Adrenal gland (tissue), 12 donors: ENCODE measurements around the gene NAA11. TPM values are rescaled to one million over a fixed set of nuclear protein-coding genes. Genes with fewer than 3 reads are reported as not detected.
"Not testable (repeated sequence)": the region's sequence is repeated elsewhere in the genome, so short reads cannot be mapped to it uniquely, and the experiment has no call there.

Experiments
- DNase-seq, 7 donors: peaks; one replicate each; pipeline ENCODE4 v3.0.0-alpha.2; 2019 to 2020
- H3K27ac ChIP-seq, 5 donors: fragments of 200-600 bp; sonication (generic) in 4 of 5; 1 replicate in 3 of 5; 2 replicates in 2 of 5; pipeline versions ENCODE4 v1.5.1 to v1.8.0; 2016 to 2020; ENCODE audit warnings: mild to moderate bottlenecking in 1 of 5
- H3K27me3 ChIP-seq: fragments of 200-600 bp; 2 replicates; pipeline ENCODE4 v1.8.0; 2021
- H3K36me3 ChIP-seq, 2 donors: fragments of 200-600 bp; replicated peaks in 1 of 2; 1 replicate in 1 of 2; 2 replicates in 1 of 2; pipeline versions ENCODE4 v1.5.1 to v1.8.0; 2018 to 2022
- H3K4me1 ChIP-seq, 2 donors: fragments of 200-600 bp; replicated peaks in 1 of 2; 1 replicate in 1 of 2; 2 replicates in 1 of 2; pipeline versions ENCODE4 v1.5.1 to v1.8.0; 2018 to 2021
- H3K4me3 ChIP-seq, 4 donors: fragments of 200-600 bp; sonication (generic) in 3 of 4; one replicate each; pipeline ENCODE4 v1.5.1; 2016 to 2018
- H3K9me3 ChIP-seq, 3 donors: fragments of 200-600 bp; sonication (generic) in 1 of 3; replicated peaks in 1 of 3; 1 replicate in 2 of 3; 2 replicates in 1 of 3; pipeline versions ENCODE4 v1.5.1 to v1.8.0; 2016 to 2021
- CTCF ChIP-seq, 6 experiments: fragments of 450-650 bp in 4 of 6; fragments of 200-600 bp in 2 of 6; sonication (generic) in 1 of 6; IDR thresholded peaks; 1 replicate in 5 of 6; 2 replicates in 1 of 6; pipeline versions ENCODE4 v1.5.1 to v1.8.0; 2016 to 2021; ENCODE audit warnings: antibody characterized with exemption in 6 of 6, mild to moderate bottlenecking in 2 of 6, moderate library complexity in 1 of 6
- POLR2A ChIP-seq, 2 donors: fragments of 450-650 bp; IDR thresholded peaks; one replicate each; pipeline ENCODE4 v1.6.1; 2017; ENCODE audit warnings: antibody characterized with exemption in 2 of 2, mild to moderate bottlenecking in 2 of 2, moderate library complexity in 1 of 2
- WGBS, 4 donors: extraction: QIAGEN DNeasy Blood & Tissue Kit in 2 of 4; methylation state at CpG; one replicate each; pipeline versions ENCODE4 v1.1.5 to v1.1.7; 2013 to 2017; 5-methylcytosine and 5-hydroxymethylcytosine counted together
- intact Hi-C, 2 donors: fragments of 100-400 bp; cut with DNase I; formaldehyde crosslinking; loops; one replicate each; pipeline versions ENCODE4 v1.14.1 to v1.15.0; 2022 to 2023
- polyA plus RNA-seq, 3 donors: library from polyadenylated mRNA; stranded (reverse); fragments of 200-250 nt in 2 of 3; fragments of 350-450 nt in 1 of 3; fragmentation: Illumina TruSeq in 1 of 3; extraction: RNeasy Lipid Tissue Mini Kit (QIAGEN cat#74804) in 1 of 3; gene quantifications; one replicate each; pipeline ENCODE4 v1.2.3, GENCODE V29; 2013 to 2014
- total RNA-seq, 9 donors: library from RNA; depleted of rRNA in 4 of 9; stranded (reverse); fragments of >200 nt in 4 of 9; fragments of 120-200 nt in 1 of 9; fragmentation: NEBNext Ultra II Directional in 1 of 9; extraction: Animal tissue kit (Norgen Biotek cat#: 25700) in 1 of 9; gene quantifications; one replicate each; pipeline versions ENCODE4 v1.1.0 to v1.2.4, GENCODE V29; 2013 to 2023
- donor health status: healthy with polysubstance abuse.
- donor health status: Bipolar disorder and iron deficiency.
- donor health status: DM: yes; HTN: yes; CAD: no.
- donor health status: DM: no; HTN: no; CAD: no.
- donor health status: DM: no; HTN: no; CAD: no.
- donor health status: DM: yes; HTN: yes; CAD: no.

NAA11 gene
- total and polyA plus RNA-seq, 12 donors: not detected

DNA sequence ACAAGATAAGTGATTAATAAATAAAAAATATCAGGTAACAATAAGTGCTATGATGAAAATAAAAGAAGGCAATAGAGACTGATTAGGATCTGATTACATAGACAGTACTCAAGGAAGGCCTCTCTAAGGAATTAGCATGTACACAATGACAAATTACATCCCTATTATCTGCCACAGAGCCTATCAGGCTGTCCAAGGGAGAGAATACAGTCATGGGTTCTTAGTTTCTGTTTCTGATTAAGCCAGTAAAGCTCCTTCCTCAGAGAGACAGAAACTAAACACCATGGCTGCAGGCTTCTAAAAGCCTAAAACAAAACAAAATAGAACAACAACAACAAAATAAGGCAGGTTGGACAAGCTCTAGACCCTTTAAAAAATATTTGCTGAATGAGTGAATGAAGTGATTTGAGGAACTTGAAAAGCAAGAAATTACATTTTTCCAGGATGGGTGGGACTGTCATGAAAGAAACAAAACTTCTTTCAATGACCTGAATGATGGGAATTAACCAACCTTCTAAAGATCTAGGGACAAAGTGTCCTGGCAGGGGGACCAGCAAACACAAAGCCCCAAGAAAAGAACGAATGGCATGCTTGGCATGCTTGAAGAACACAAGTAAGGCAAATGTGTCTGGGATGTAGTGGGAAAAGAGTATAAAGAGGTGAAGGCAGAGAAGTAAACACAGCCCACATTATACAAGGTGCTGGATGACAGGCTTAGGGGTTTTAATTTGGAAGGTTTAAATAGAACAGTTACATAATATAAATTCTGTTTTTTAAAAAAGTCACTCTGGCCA is 44.1 kb downstream of the NAA11 start:
- no peak for TF ChIP-seq POLR2A (IDR thresholded peaks at IDR 0.05)
- no peaks in the 10 kb centered on the region for H3K4me1 ChIP-seq
- no peaks in the 10 kb centered on the region for H3K9me3 ChIP-seq
- H3K36me3 ChIP-seq: no peaks in the 10 kb centered on the region
- intact Hi-C loops: no loop called here
- no peak overlapping the region for H3K4me3 ChIP-seq
- DNase-seq: no peak
- 25 to 46% (median 35%) methylated on average over 1 of the region's 1 CpG for WGBS, 4 donors
- no peak overlapping the region for H3K27ac ChIP-seq
- H3K27me3 ChIP-seq: no peaks in the 10 kb centered on the region

DNA sequence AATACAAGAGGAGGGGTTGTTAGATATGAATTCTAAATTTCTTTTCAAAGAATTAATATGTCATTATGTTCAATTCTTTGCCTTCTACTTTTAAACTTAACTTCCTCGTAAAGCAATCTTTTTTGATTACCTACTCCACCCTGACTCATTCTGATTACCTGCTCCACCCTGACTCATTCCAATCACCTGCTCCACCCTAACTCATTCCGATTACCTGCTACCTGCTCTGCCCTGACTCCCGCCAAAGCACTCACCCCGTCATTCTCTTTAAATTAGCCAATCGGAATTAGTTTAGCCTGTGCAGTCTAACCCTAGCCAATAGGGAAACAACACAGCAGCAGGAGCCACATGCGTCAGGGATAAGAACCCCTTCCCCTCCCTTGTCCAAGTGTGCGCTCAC is 48.4 kb downstream of the NAA11 start:
- H3K4me3 ChIP-seq, H3K27me3 ChIP-seq, H3K36me3 ChIP-seq, H3K9me3 ChIP-seq, DNase-seq, H3K27ac ChIP-seq, intact Hi-C loops, H3K4me1 ChIP-seq: not testable (repeated sequence)
- 74 to 86% (median 83%) methylated on average over 7 of the region's 7 CpGs for WGBS, 4 donors

DNA sequence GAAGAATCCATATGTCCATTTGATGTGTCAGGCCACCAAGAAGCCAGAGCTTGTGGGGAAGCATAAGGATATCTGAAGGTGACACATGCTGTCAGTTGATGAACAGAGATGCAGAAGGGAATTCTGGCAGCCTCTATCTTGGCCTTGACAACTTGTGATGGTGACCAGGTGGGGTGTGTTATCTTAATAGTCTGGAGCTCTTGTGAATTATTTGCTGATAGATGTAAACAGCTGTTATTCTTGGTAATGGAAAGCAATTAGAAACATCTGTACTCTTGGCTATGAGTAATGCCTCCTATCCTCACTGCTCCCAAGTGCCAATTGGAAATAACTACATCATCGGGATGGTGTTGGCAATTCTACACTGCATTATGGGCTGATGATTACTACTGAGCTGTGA is 51.9 kb downstream of the NAA11 start:
- Histone ChIP-seq H3K4me1 (no peaks in the 10 kb centered on the region), H3K27ac (no peak overlapping the region), H3K9me3 (no peaks in the 10 kb centered on the region), H3K27me3 (no peaks in the 10 kb centered on the region), H3K36me3 (no peaks in the 10 kb centered on the region), H3K4me3 (no peak overlapping the region)
- intact Hi-C loops: no loop called here
- no peak for DNase-seq
- TF ChIP-seq POLR2A (IDR thresholded peaks at IDR 0.05): no peak
- 25 to 46% (median 37%) methylated on average over 1 of the region's 1 CpG for WGBS, 4 donors

GRCh38 chr4:79272761-79273160 is 53.1 kb downstream of the NAA11 start:
- Histone ChIP-seq H3K36me3 (no peaks in the 10 kb centered on the region), H3K27ac (no peak overlapping the region), H3K27me3 (no peaks in the 10 kb centered on the region), H3K4me1 (no peaks in the 10 kb centered on the region), H3K9me3 (no peaks in the 10 kb centered on the region), H3K4me3 (no peak overlapping the region)
- DNase-seq: no peak
- intact Hi-C loops: no loop called here
- 57 to 67% (median 65%) methylated on average over 4 of the region's 4 CpGs for WGBS, 4 donors
- TF ChIP-seq POLR2A (IDR thresholded peaks at IDR 0.05): no peak
- no peak for TF ChIP-seq CTCF (IDR thresholded peaks at IDR 0.05)

DNA sequence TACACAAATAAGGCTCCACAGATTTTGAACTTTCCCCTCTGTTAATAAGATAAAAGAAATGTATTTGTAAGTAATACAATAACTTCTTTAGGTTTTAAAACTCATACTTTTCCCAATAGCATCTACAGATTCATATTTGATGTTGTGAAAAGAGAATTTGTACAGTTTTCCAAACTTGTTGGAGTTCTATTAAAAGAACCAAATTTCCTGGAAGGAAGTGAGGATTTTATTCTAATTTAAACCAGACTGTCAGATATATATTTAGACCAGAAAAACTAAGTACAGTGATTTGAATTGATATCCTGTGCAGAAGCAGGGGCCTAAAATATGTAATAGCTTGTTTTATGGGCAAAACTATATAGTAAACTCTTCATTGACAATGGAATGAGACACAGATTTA is 53.7 kb downstream of the NAA11 start:
- Histone ChIP-seq H3K27ac (no peak overlapping the region), H3K36me3 (no peaks in the 10 kb centered on the region), H3K27me3 (no peaks in the 10 kb centered on the region), H3K4me1 (no peaks in the 10 kb centered on the region), H3K9me3 (no peaks in the 10 kb centered on the region), H3K4me3 (no peak overlapping the region)
- TF ChIP-seq POLR2A (IDR thresholded peaks at IDR 0.05) (no peak), CTCF (IDR thresholded peaks at IDR 0.05) (no peak)
- DNase-seq: no peak
- intact Hi-C loops: no loop called here

GRCh38 chr4:79267671-79268070 is 58.2 kb downstream of the NAA11 start:
- TF ChIP-seq CTCF (IDR thresholded peaks at IDR 0.05) (no peak), POLR2A (IDR thresholded peaks at IDR 0.05) (no peak)
- H3K4me3 ChIP-seq: no peak overlapping the region
- no peak overlapping the region for H3K27ac ChIP-seq
- 31 to 62% (median 55%) methylated on average over 1 of the region's 1 CpG; no CpG with 5 or more reads in 1 of the 4 donors for WGBS, 4 donors
- no peaks in the 10 kb centered on the region for H3K9me3 ChIP-seq
- intact Hi-C loops: no loop called here
- no peak for DNase-seq
- H3K4me1 ChIP-seq: no peaks in the 10 kb centered on the region
- no peaks in the 10 kb centered on the region for H3K27me3 ChIP-seq
- no peaks in the 10 kb centered on the region for H3K36me3 ChIP-seq
